GM03348 (cell line): Measurements from ENCODE around the gene USP44.
"Not testable (repeated sequence)": the region's sequence is repeated elsewhere in the genome, so short reads cannot be mapped to it uniquely, and the experiment has no call there.

Experiments
- DNase-seq: peaks from one replicate; pipeline ENCODE4 v3.0.0; 2012; ENCODE audit warnings: low spot score

Gene USP44

DNA sequence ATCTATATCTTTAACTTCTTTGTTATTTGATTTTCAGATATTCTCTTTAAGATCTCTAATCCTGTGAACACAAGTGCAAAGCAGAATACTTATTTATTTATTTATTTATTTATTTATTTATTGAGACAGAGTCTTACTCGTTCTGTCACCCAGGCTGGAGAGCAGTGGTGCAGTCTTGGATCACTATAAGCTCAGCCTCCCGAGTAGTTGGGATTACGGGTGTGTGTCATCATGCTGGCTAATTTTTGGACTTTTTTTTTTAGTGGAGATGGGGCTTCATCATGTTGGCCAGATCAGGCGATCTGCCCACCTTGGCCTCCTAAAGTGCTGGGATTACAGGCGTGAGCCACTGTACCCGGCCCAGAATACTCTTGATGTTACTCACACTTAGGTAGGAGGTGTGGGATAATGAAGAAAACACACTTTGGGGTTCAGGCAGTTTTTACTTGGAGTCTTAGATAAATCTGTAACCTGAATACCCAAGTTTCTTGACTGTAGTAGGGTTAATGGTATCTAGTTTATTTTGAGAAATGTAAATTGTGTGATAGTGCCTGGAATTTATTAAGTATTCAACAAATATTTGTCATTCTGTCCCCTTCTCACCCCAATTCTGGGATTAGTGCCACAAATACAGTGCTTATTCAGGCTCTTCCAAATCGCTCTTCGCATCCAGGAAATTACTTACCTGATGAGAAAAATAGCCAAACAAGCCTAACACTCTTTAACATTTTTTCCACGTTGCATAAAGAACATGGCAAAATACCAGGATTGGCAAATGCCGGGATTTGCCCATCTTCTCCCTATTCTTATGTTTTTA lies 44.4 kb downstream of the USP44 start:
- DNase-seq = no peak

DNA sequence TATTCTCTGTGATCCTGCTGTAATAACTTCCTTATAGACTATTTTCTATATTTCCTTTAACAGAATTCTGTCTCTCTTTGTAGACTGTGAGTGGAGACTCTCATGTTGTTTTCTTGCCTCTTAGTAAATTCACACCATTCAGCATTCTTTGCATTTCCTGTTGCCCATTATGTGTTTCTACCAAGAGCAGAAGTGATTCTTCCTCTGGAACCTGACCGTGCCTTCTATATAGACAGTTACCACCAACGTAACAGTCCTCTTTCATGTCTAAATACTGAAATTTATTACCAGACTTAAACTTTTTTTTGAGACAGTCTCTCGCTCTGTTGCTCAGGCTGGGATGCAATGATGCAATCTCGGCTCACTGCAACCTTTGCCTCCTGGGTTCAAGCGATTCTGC lies 46.2 kb downstream of the USP44 start:
- DNase-seq = no peak

DNA sequence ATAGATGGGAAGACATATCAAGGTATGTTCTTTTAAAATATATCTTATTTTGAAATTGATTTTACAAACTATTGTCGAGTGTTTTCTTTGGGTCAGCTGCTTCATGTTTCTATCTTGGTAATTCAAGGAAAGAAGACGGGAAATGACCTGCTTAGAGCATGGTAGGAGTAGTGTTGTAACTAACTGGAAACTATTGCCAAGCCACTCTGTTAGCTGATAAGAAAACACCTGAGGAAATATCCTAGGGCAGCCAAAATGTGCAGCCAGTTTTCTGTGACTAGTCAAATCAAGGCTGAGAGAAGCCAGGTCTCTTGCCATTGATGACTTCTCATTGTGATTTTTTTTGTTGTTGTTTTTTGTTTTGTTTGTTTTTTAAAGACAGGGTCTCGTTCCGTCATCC lies 47.1 kb downstream of the USP44 start:
- DNase-seq = no peak

DNA sequence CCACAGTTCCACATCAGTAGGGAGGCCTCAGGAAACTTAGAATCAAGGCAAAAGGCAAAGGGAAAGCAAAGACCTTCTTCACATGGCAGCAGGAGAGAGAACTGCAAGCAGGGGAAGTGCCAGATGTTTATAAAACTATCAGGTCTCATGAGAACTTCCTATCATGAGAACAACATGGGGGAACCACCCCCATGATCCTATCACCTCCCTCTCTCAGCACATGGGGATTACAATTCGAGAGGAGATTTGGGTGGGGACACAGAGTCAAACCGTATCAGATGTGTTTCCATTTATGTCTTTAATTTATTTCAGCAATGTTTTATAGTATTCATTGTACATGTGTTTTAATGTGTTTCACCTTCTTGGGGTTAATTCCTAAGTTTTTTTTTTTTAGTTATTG lies 51.5 kb downstream of the USP44 start:
- no peak for DNase-seq

DNA sequence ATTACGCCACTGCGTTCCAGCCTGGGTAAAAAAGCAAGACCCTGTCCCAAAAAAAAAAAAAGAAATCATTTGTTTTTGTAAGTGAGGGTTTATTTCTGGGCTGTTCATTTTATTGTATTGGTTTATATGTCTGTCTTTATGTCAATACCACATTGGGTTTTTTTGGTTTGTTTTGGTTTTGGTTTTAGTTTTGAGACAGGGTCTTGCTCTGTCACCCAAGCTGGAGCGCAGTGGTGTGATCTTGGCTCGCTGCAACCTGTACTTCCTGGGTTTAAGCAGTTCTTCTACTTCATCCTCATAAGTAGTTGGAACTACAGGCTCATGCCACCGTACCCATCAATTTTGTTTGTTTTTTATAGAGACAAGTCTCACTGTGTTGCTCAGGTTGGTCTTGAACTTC lies 52.3 kb downstream of the USP44 start:
- no peak for DNase-seq

DNA sequence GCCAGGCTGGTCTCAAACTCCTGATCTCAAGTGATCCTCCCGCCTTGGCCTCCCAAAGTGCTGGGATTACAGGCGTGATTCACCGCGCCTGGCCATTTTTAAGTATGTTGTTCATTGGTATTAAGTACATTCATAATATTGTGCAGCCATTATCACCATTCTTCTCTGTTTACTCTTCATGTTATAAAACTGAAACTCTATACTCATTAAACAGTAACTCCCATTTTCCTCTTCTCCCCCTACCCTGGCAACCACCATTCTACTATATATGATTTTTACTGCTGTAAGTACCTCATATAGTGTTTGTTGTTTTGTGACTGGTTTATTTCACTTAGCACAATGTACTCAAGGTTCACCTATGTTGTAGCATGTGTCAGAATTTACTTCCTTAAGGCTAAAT lies 54.2 kb downstream of the USP44 start:
- no peak for DNase-seq

DNA sequence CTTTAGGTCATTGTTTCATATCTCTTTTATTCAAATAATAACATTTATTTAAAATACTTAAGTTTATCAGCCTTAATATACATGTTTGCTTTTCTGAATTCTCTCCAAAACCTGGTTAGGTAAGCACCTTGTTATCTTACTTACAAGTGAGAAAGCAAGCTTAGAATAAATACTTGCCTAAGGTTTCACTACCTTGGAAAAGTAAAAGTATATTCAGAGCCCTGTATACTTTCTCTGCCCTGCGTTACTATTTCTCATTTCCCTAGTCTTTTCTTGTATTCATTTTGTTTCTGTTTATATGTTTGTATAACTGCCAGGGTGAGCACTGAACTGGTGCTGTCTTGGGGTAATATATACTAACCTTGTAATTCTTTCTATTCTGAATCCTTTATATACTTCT lies 55.8 kb downstream of the USP44 start:
- DNase-seq = no peak

DNA sequence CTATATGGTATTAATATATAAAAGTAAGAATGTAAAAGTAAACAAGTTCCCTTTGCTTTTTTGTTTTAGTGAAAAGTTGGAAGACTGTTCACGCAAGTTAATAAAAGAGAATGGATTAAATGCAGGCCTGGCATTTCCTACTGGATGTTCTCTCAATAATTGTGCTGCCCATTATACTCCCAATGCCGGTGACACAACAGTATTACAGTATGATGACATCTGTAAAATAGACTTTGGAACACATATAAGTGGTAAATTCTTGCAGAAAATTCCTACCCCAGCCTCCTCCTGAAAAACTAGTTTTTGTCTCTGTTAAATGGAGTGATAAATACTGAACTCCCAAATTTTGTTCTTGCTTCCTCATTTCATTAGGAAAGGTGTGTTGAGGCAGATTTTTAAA lies 56.4 kb downstream of the USP44 start:
- DNase-seq = no peak

DNA sequence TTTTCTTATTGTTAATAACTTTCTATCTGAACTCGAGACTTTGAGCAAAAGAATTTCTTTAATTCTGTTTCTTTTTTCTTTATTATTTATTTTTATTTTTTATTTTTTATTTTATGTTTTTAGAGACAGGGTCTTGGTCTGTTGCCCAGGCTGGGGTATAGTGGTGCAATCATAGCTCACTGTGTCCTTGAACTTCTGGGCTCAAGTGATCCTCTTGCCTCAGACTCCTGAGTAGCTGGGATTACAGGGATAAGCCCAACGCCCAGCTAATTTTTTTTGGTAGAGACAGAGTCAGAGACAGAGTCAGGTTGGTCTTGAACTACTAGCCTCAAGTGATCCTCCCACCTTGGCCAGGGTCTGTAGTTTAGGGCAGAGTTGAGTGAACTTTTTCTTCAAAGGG lies 58.8 kb downstream of the USP44 start:
- no peak for DNase-seq

DNA sequence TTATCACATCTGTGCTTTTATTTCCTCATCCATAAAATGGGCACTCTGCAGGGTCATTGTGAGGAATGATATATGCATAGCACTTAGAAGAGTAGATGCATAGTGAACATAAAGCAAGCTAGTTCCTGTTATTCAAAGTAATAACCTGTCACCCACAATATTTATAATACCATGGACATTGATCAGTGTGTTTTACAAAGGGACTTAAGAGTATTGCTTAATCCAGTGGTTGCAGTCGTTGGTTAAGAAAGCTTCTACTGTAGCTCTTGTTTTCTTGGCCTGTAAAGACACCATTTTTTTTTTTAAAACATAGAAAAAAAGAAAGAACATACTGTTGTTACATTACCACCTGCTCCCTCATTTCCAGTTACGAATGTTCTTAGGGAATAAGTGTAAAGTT lies 64.3 kb downstream of the USP44 start:
- no peak for DNase-seq

DNA sequence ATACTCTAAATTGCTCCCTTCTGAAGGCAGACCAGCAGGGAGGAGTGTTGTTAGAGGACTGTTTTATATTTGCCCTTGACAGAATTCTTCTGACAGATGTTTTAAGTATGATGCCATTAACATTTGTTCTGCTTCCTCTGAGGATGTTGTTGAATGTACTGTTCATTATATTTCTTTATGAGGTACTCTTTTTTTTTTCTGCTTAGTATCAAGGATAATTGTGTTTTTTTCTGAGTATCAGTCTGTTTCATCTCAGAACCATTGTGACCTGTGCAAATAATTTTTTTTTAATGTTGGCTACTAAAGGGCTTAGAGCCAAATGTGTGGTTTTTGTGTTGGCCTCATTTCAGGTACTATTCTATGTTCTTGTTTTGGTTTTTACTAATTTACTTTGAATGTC lies 66.8 kb downstream of the USP44 start:
- no peak for DNase-seq

DNA sequence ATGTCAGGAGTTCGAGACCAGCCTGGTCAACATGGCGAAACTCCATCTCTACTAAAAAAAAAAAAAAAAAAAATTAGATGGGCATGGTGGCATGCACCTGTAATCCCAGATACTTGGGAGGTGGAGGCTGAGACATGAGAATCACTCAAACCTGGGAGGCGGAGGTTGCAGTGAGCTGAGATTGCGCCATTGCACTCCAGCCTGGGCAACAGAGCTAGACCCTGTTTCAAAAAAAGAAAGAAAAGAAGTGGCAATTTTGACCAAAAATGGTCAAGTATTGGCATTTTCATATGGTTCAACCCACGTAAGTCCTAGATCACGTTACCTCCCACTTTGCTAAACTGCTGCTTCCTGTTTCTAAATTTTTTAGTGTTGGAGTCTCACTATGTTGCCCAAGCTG lies 68.7 kb downstream of the USP44 start:
- not testable (repeated sequence) for DNase-seq

DNA sequence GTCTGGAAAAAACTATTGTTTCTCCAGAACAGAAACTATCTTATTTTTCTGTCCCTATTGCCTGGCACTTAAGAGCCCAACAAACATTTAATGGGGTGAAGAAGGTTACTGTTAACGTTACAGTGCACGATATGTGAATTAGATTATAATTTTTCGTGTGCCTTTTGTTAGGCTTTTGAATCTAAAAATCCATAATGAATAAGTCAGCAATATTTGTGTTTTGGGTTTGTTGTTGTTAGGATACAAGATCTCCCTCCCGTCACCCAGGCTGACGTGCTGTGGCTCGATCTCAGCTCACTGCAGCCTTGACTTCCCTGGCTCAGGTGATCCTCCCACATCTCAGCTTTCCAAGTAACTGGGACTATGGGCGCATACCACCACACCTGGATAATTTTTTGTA lies 69.4 kb downstream of the USP44 start:
- no peak for DNase-seq

DNA sequence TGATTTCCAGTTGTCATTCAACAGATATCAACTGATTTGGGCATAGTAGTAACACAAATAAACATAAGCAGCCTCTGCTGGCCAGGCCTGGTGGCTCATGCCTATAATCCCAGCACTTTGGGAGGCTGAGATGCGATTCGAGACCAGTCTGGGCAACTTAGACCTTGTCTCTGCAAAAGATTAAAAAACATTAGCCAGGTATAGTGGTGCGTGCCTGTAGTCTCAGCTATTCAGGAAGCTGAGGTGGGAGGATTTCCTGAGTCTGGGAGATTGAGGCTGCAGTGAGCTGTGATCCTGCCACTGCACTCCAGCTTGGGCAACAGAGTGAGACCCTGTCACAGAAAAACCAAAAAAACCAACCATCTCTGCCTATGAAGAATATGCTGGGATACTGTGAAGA lies 70.2 kb downstream of the USP44 start:
- DNase-seq = no peak

DNA sequence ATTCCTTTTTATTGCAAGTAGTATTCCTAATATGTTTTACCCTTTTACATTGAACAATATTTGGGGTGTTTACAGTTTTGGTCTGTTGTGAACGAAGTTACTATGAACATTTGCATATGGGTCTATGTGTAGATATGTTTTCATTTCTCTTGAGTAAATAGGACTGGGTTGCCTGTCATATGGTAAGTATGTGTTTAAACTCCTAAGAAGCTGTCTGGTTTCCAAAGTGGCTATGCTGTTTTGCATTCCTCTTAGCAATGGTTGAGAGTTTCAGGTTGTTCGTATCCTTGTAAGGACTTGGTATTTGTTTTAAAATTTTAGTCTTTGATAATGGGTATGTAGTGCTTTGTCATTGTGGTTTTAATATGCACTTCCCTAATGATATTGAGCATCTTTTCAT lies 71.0 kb downstream of the USP44 start:
- DNase-seq = no peak

DNA sequence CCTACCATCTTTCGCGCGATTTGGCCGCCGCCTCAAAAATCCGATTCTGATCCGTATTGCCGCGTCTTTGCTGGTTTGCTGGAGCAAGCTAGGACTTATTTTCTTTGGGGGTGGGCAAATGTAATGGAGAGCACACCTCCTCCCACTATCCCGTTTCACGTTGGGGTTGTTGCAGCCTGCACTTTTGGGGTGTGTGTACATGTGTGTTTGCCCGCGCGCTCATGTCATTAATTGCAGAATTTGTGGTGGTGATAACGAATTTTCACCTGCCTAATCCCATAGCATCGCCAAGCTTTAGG lies 76.7 kb downstream of the USP44 start:
- DNase-seq = no peak

DNA sequence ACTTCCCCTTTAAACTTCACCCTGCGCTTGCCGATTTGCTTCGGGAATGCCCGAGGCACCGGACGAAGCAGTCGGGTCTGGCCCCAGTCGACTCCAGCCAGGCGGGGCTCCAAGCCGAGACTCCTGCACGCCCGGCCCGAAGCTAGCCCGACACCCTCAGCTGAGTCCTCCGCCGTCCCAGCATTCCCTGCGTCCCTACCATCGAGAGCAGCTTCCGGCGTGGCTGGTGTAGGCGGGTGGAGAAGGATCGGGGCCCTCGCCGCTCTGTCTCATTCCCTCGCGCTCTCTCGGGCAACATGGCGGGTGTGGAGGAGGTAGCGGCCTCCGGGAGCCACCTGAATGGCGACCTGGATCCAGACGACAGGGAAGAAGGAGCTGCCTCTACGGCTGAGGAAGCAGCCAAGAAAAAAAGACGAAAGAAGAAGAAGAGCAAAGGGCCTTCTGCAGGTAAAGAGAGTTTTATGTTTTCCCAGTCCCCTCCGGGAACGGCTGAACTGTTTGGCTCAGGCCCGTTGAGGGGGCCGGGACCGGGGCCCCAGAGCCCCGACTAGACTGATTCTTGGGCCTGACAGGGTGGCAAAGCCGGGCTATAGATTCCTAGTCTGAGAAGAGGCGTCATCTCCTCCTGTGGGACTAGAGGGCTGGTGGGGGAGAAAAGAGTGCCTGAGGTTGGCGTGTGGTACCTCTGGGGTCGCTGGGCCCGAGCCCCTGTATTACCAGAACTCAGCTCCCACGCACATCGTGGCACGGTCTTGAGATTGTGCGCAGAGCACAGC lies 77.2 kb downstream of the USP44 start, which contains the start of gene METAP2:
METAP2 (plus strand) TSS at position 269 of the 776 bp plus-strand sequence; CDS start at position 297, 28 bp downstream.
- DNase-seq = peak; percentile 97

DNA sequence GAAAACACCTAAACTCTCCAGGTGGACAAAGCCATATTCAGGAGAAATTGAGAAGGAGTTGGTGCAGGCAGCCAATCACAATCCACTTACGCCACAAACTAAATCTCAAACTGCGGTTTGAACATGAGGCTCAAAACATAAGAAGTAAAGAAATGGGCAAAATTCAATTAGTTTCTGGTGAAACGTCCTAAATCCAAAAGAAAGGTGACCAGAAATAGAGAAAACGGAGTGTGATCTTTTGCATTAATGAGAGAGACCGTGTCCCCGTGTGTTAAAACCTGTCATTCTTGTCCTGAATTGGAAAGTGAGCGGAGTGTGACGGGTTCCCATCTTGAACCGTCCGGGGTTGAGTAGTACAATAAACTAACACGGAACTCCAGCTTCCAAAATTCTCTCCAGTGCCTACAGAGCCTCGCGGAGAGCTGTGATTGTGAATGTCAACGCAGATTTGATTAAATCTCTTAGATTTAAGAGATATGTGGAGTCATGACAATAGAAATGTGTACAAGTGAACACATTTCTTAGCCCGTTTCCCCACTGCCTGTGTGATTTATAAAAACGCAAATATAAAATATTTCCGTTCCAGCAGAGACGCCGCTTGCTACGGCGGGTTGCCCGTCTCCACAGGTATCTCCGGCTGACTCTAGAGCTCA lies 77.9 kb downstream of the USP44 start:
- peak; percentile 52 for DNase-seq

DNA sequence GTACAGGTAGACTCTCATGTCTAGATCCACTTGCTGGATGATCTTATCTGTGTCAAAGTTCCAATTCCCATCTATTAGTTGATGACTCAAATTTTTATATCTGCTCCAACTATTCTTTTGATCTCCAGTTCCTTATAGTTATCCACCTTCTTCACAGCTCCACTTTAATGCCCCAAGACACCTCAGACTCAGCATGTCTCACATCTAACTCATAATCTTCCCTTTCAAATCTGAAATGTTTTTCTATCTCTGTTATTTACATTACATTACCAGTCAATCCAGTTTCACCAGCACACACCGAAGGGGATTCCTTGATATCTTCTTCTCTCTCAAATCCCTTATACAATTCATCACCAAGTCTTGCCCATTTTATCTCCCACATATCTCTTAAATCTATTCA lies 81.0 kb downstream of the USP44 start:
- DNase-seq = no peak
